Mesenchymal stem cell (in vitro differentiated cells and primary cell): Measurements from ENCODE around the gene NPAS3.
A peak's percentile ranks its signal among the peaks of the same experiment; 100 is the strongest.

Source experiments
- DNase-seq: peaks from one replicate; pipeline ENCODE4 v3.0.0-alpha.2; 2013
- H2AFZ ChIP-seq: one replicate; pipeline ENCODE4 v1.6.1; 2013; ENCODE audit warnings: low read depth, mild to moderate bottlenecking, control low read depth, inconsistent platforms, low read length, moderate library complexity
- H2AK5ac ChIP-seq: 2 replicates; pipeline ENCODE4 v1.6.1; 2013; ENCODE audit warnings: low read length, moderate library complexity, mild to moderate bottlenecking, inconsistent platforms; ENCODE audit not compliant: severe bottlenecking
- H2BK120ac ChIP-seq: one replicate; pipeline ENCODE4 v1.6.1; 2013; ENCODE audit warnings: low read depth, mild to moderate bottlenecking, inconsistent platforms, low read length, moderate library complexity
- H2BK12ac ChIP-seq, 2 experiments: one replicate each; pipeline ENCODE4 v1.6.1; 2013; ENCODE audit warnings: inconsistent platforms in 2 of 2, low read length in 2 of 2, mild to moderate bottlenecking in 2 of 2, moderate library complexity in 2 of 2, control low read depth in 1 of 2
- H2BK15ac ChIP-seq: one replicate; pipeline ENCODE4 v1.6.1; 2013; ENCODE audit warnings: mild to moderate bottlenecking, low read depth, inconsistent platforms; ENCODE audit not compliant: poor library complexity, severe bottlenecking
- H2BK5ac ChIP-seq: 2 replicates; pipeline ENCODE4 v1.6.1; 2013; ENCODE audit warnings: low read depth, mild to moderate bottlenecking, low read length, control low read depth, inconsistent platforms; ENCODE audit not compliant: poor library complexity, severe bottlenecking
- H3K14ac ChIP-seq, 2 experiments: one replicate each; pipeline ENCODE4 v1.6.1; 2013; ENCODE audit warnings: inconsistent platforms in 2 of 2, low read length in 2 of 2, control low read depth in 1 of 2, mild to moderate bottlenecking in 1 of 2, moderate library complexity in 1 of 2
- H3K18ac ChIP-seq, 2 experiments: one replicate each; pipeline ENCODE4 v1.6.1; 2013; ENCODE audit warnings: inconsistent platforms in 2 of 2, low read length in 2 of 2, control low read depth in 1 of 2, low read depth in 1 of 2, mild to moderate bottlenecking in 1 of 2
- H3K23ac ChIP-seq, 2 experiments: one replicate each; pipeline ENCODE4 v1.6.1; 2013; ENCODE audit warnings: inconsistent platforms in 2 of 2, low read length in 2 of 2, mild to moderate bottlenecking in 2 of 2, moderate library complexity in 2 of 2, control low read depth in 1 of 2
- H3K27ac ChIP-seq: 2 replicates; pipeline ENCODE4 v1.5.1; 2013; ENCODE audit warnings: mild to moderate bottlenecking, moderate library complexity, low read length, control low read depth, inconsistent platforms; ENCODE audit not compliant: poor library complexity, severe bottlenecking
- H3K27me3 ChIP-seq, 2 experiments: 2 replicates each; pipeline versions ENCODE4 v1.6.1 to v1.7.0; 2013; ENCODE audit warnings: low read length in 2 of 2, mild to moderate bottlenecking in 2 of 2, moderate library complexity in 2 of 2, control low read depth in 1 of 2, inconsistent platforms in 1 of 2; ENCODE audit not compliant: control insufficient read depth in 1 of 2, insufficient read depth in 1 of 2
- H3K36me3 ChIP-seq, 2 experiments: 2 replicates each; pipeline versions ENCODE4 v1.6.1 to v1.7.0; 2013; ENCODE audit warnings: low read length in 2 of 2, control low read depth in 1 of 2, inconsistent platforms in 1 of 2, low read depth in 1 of 2, mild to moderate bottlenecking in 1 of 2; ENCODE audit not compliant: insufficient read depth in 2 of 2, control insufficient read depth in 1 of 2
- H3K4ac ChIP-seq, 2 experiments: one replicate each; pipeline ENCODE4 v1.6.1; 2013; ENCODE audit warnings: inconsistent platforms in 2 of 2, low read length in 2 of 2, mild to moderate bottlenecking in 2 of 2, moderate library complexity in 2 of 2, control low read depth in 1 of 2, low read depth in 1 of 2
- H3K4me1 ChIP-seq: 2 replicates; pipeline ENCODE4 v1.6.1; 2013; ENCODE audit warnings: low read depth, low read length, control low read depth; ENCODE audit not compliant: control insufficient read depth, insufficient read depth
- H3K4me2 ChIP-seq: 2 replicates; pipeline ENCODE4 v1.6.1; 2013; ENCODE audit warnings: low read length, mild to moderate bottlenecking, inconsistent platforms; ENCODE audit not compliant: poor library complexity, severe bottlenecking
- H3K4me3 ChIP-seq, 2 experiments: 2 replicates each; pipeline versions ENCODE4 v1.5.1 to v1.7.0; 2013; ENCODE audit warnings: low read length in 2 of 2, mild to moderate bottlenecking in 2 of 2, control low read depth in 1 of 2, low read depth in 1 of 2; ENCODE audit not compliant: insufficient read depth in 1 of 2
- H3K79me1 ChIP-seq: replicated peaks from 2 replicates; pipeline ENCODE4 v1.6.1; 2013; ENCODE audit warnings: mild to moderate bottlenecking, control low read depth, low read length, inconsistent platforms; ENCODE audit not compliant: poor library complexity, severe bottlenecking
- H3K9ac ChIP-seq: 2 replicates; pipeline ENCODE4 v1.7.0; 2013; ENCODE audit warnings: mild to moderate bottlenecking, low read length, moderate library complexity
- H3K9me3 ChIP-seq: 2 replicates; pipeline ENCODE4 v1.7.0; 2013; ENCODE audit warnings: mild to moderate bottlenecking, low read length; ENCODE audit not compliant: control insufficient read depth
- H4K8ac ChIP-seq: one replicate; pipeline ENCODE4 v1.6.1; 2013; ENCODE audit warnings: inconsistent platforms, mild to moderate bottlenecking, low read length, moderate library complexity
- H4K91ac ChIP-seq: one replicate; pipeline ENCODE4 v1.6.1; 2013; ENCODE audit warnings: mild to moderate bottlenecking, low read length, inconsistent platforms
- WGBS: methylation state at CpG from one replicate; pipeline ENCODE4 v1.1.7; 2013; ENCODE audit warnings: mixed read lengths; 5-methylcytosine and 5-hydroxymethylcytosine counted together

The NPAS3 gene

DNA sequence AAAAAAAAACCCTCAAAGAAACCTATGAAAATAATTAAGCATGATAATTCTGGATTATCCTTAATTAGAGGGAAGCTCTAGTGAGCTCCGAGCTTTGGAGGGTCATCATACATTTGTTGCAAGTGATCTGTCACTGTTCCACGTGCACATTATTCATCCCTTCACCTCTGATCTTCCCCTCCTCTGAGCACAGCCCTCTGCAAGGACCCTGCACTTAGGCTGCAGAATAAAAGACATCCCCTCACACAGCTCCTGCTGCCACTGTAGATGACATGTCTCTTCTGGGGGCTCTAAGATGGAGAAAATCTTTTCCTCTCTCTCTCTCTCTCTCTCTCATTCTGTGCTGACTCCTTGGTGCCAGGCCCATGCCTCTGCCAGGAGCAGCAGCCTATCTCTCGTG lies 711.8 kb downstream of the NPAS3 start:
- H3K79me1 ChIP-seq: no peaks in the 10 kb centered on the region
- H2BK15ac ChIP-seq: no peak overlapping the region
- H4K8ac ChIP-seq: no peak overlapping the region
- no peak for DNase-seq
- H3K4me3 ChIP-seq: no peak overlapping the region
- no peak overlapping the region for H3K9ac ChIP-seq
- H3K4me2 ChIP-seq: no peak overlapping the region
- H2BK12ac ChIP-seq: peak overlapping the region in 1 of 2 experiments; percentile 30
- no peak overlapping the region for H3K4ac ChIP-seq
- H2BK5ac ChIP-seq: no peak overlapping the region
- H4K91ac ChIP-seq: no peak overlapping the region
- 90% methylated on average over 3 of the region's 3 CpGs for WGBS
- H3K18ac ChIP-seq: no peak overlapping the region
- no peaks in the 10 kb centered on the region for H3K9me3 ChIP-seq
- no peak overlapping the region for H3K27ac ChIP-seq
- H2AFZ ChIP-seq: no peak overlapping the region
- H3K4me1 ChIP-seq: no peaks in the 10 kb centered on the region
- H2AK5ac ChIP-seq: no peak overlapping the region
- H3K36me3 ChIP-seq: no peaks in the 10 kb centered on the region
- no peak overlapping the region for H3K14ac ChIP-seq
- H3K23ac ChIP-seq: no peak overlapping the region
- H2BK120ac ChIP-seq: no peak overlapping the region
- H3K27me3 ChIP-seq: no peaks in the 10 kb centered on the region

DNA sequence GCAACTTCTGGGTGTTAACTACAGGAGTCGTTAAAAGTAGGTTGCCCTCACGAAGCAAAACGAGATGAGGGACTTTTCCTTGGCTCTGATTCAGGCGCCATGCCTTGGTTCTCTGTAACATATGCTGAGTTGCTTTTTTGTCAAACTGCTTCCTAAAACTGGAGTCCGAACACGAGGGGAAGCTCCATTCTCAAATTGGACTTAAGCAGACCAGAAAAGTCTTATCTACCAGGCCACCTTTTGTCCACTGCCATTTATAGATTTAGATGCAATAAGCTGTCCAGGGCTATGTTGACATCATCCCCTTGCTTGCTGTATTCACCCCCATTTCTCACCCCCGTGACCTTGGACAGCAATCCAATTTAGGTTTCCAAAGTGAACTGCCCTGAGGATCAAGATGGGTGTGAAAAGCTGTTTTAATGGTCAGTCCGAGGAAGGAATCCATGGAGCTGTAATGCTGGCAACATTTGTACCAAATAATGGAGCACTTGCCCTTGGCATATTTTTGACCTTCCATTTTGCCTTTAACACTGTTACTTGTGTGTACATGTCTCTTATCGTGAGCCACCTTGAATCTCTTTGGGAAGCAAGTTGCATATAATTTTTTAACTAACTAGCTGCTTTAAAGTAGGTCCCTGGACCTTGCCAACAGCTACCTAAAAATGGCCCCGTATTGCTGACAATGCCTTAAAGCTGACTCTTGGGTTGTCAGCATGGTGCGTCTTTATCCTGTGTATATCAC lies 714.1 kb downstream of the NPAS3 start:
- WGBS: 97% methylated on average over 10 of the region's 11 CpGs
- Histone ChIP-seq H3K4me2 (no peak overlapping the region), H2BK120ac (no peak overlapping the region), H2AK5ac (no peak overlapping the region), H3K4me3 (no peak overlapping the region), H2BK15ac (no peak overlapping the region), H2BK12ac (peak overlapping the region in 1 of 2 experiments; percentile 55), H3K23ac (no peak overlapping the region), H3K36me3 (no peaks in the 10 kb centered on the region), H3K4ac (peak overlapping the region in 1 of 2 experiments; percentile 27), H3K9me3 (no peaks in the 10 kb centered on the region), H3K79me1 (no peaks in the 10 kb centered on the region), H3K14ac (no peak overlapping the region), H3K18ac (no peak overlapping the region), H3K27me3 (no peaks in the 10 kb centered on the region), H3K27ac (no peak overlapping the region), H2BK5ac (no peak overlapping the region), H3K9ac (no peak overlapping the region), H3K4me1 (no peaks in the 10 kb centered on the region), H4K91ac (peak overlapping the region; percentile 36), H2AFZ (no peak overlapping the region), H4K8ac (peak overlapping the region; percentile 31)
- DNase-seq: no peak

DNA sequence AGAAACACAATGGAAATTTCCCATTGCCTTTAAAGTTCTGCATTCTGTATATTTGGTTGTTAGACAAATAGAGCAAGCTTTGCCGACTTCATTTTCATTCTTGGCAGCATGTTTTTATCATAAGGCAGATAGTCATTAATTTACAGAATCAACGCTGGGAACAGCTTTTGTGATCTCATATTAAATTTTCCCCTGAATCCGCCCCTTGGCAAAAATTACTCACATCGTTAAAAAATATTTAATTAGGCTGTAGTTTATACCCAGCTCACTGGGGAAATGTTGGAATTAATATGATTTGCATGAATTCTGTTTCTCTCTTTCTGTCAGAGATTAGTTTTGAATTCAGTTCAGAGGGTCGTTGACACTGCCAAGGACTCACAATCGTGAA lies 714.6 kb downstream of the NPAS3 start:
- H3K9me3 ChIP-seq: no peaks in the 10 kb centered on the region
- peak overlapping the region in 1 of 2 experiments; percentile 55 for H2BK12ac ChIP-seq
- no peak overlapping the region for H4K8ac ChIP-seq
- no peak overlapping the region for H2BK120ac ChIP-seq
- no peak overlapping the region for H2BK15ac ChIP-seq
- no peak overlapping the region for H3K18ac ChIP-seq
- no peak overlapping the region for H2AFZ ChIP-seq
- no peak overlapping the region for H3K4me2 ChIP-seq
- H3K27me3 ChIP-seq: no peaks in the 10 kb centered on the region
- no peak overlapping the region for H3K27ac ChIP-seq
- no peaks in the 10 kb centered on the region for H3K79me1 ChIP-seq
- H3K4me3 ChIP-seq: no peak overlapping the region
- no peaks in the 10 kb centered on the region for H3K36me3 ChIP-seq
- no peak for DNase-seq
- 94% methylated on average over 6 of the region's 6 CpGs for WGBS
- H3K4ac ChIP-seq: no peak overlapping the region
- no peak overlapping the region for H3K23ac ChIP-seq
- no peak overlapping the region for H4K91ac ChIP-seq
- H2BK5ac ChIP-seq: no peak overlapping the region
- no peaks in the 10 kb centered on the region for H3K4me1 ChIP-seq
- H3K9ac ChIP-seq: no peak overlapping the region
- no peak overlapping the region for H2AK5ac ChIP-seq
- no peak overlapping the region for H3K14ac ChIP-seq

DNA sequence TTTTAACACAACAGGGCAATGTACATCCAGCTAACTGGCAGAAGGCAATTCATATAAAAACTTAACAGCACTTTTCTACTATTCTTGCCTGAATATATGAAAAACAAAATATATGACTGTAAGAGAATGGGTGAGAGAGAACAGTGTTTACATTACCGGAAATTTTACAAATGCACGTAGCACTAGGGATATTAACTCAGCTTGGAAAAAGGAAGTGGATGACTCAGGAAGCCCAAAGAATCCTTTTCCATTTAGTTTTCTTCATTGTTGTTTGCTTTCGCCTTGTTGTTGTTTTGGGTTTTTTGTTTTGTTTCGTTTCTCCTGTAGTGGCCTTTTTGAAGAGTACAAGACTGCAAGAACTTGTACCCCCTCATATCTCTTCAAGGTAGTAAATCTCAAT lies 716.7 kb downstream of the NPAS3 start:
- H3K9me3 ChIP-seq: no peaks in the 10 kb centered on the region
- H3K4me3 ChIP-seq: no peak overlapping the region
- H2AFZ ChIP-seq: no peak overlapping the region
- no peak overlapping the region for H3K4me2 ChIP-seq
- H3K27ac ChIP-seq: no peak overlapping the region
- no peak overlapping the region for H2BK12ac ChIP-seq
- no peak overlapping the region for H2BK15ac ChIP-seq
- no peak overlapping the region for H3K14ac ChIP-seq
- no peaks in the 10 kb centered on the region for H3K79me1 ChIP-seq
- no peak overlapping the region for H2BK120ac ChIP-seq
- 3% methylated on average over 2 of the region's 4 CpGs for WGBS
- H4K91ac ChIP-seq: no peak overlapping the region
- H3K23ac ChIP-seq: no peak overlapping the region
- H3K36me3 ChIP-seq: no peaks in the 10 kb centered on the region
- H4K8ac ChIP-seq: no peak overlapping the region
- no peak overlapping the region for H3K9ac ChIP-seq
- H3K4ac ChIP-seq: no peak overlapping the region
- peak; percentile 65 for DNase-seq
- no peak overlapping the region for H3K18ac ChIP-seq
- H3K27me3 ChIP-seq: no peaks in the 10 kb centered on the region
- no peak overlapping the region for H2BK5ac ChIP-seq
- no peak overlapping the region for H2AK5ac ChIP-seq
- H3K4me1 ChIP-seq: no peaks in the 10 kb centered on the region
